GM18873 (cell line): Measurements from ENCODE around the gene SLC66A1.

Experiments used
- ATAC-seq: cut with Tn5 transposase; IDR thresholded peaks from one replicate; pipeline ENCODE4 v1.9.1; 2021; ENCODE audit warnings: mild to moderate bottlenecking, moderate library complexity, moderate number of reproducible peaks; ENCODE audit not compliant: unreplicated experiment, low FRiP score

Gene SLC66A1

GRCh38 chr1:19323987-19324664, 12.0 kb downstream of the SLC66A1 start:
- ATAC-seq, result no peak

GRCh38 chr1:19324665-19324990, 12.5 kb downstream of the SLC66A1 start:
- no peak for ATAC-seq

GRCh38 chr1:19325368-19325957, 13.3 kb downstream of the SLC66A1 start:
- no peak for ATAC-seq

- no peak for ATAC-seq
Measured at GRCh38 chr1:19325958-19326747, 14.0 kb downstream of the SLC66A1 start.

GRCh38 chr1:19326748-19327065, 14.6 kb downstream of the SLC66A1 start:
- ATAC-seq, result no peak

GRCh38 chr1:19327301-19327700, 15.2 kb downstream of the SLC66A1 start:
- no peak for ATAC-seq

GRCh38 chr1:19327736-19328135, 15.6 kb downstream of the SLC66A1 start:
- no peak for ATAC-seq

GRCh38 chr1:19328486-19328885, 16.4 kb downstream of the SLC66A1 start:
- ATAC-seq, result no peak

- ATAC-seq, result no peak
Measured at GRCh38 chr1:19329188-19329587, 17.1 kb downstream of the SLC66A1 start.

GRCh38 chr1:19329611-19330010, 17.5 kb downstream of the SLC66A1 start:
- no peak for ATAC-seq

GRCh38 chr1:19330449-19331135, 18.5 kb downstream of the SLC66A1 start:
- no peak for ATAC-seq

GRCh38 chr1:19331262-19331878, 19.2 kb downstream of the SLC66A1 start:
- ATAC-seq, result no peak

GRCh38 chr1:19332832-19333231, 20.7 kb downstream of the SLC66A1 start:
- ATAC-seq, result no peak

GRCh38 chr1:19333587-19334354, 21.6 kb downstream of the SLC66A1 start:
- no peak for ATAC-seq

- ATAC-seq, result no peak
Measured at GRCh38 chr1:19336543-19336942, 24.4 kb downstream of the SLC66A1 start.

GRCh38 chr1:19337289-19337688, 25.2 kb downstream of the SLC66A1 start:
- no peak for ATAC-seq

- ATAC-seq, result no peak
Measured at GRCh38 chr1:19338323-19338762, 26.2 kb downstream of the SLC66A1 start.

- ATAC-seq, result no peak
Measured at GRCh38 chr1:19339214-19339861, 27.2 kb downstream of the SLC66A1 start.

- no peak for ATAC-seq
Measured at GRCh38 chr1:19340387-19340937, 28.3 kb downstream of the SLC66A1 start.
